RCC 7860 (cell line): ENCODE data around the gene GALNT15.

Source experiments
- DNase-seq: peaks from one replicate; pipeline ENCODE4 v3.0.0-alpha.2; 2015; ENCODE audit warnings: low spot score
- FAIRE-seq: peaks from 2 replicates; lab custom pipeline; 2012; peaks lifted over from hg19 to GRCh38; lab: Jason Lieb, UNC

Gene GALNT15

GRCh38 chr3:16186565-16186964, 12.1 kb downstream of the GALNT15 start:
- no peak for FAIRE-seq

GRCh38 chr3:16187213-16187790, 12.8 kb downstream of the GALNT15 start:
- DNase-seq (no peak), FAIRE-seq (no peak)

More at GRCh38 chr3:16186565-16186964, 12.1 kb downstream of the GALNT15 start:
- no peak for DNase-seq

GRCh38 chr3:16188071-16188470, 13.6 kb downstream of the GALNT15 start:
- no peak for DNase-seq
- FAIRE-seq, result no peak

- DNase-seq (no peak), FAIRE-seq (no peak)
Observed at GRCh38 chr3:16189201-16189600, 14.7 kb downstream of the GALNT15 start.

GRCh38 chr3:16190704-16191103, 16.2 kb downstream of the GALNT15 start:
- no peak for FAIRE-seq
- no peak for DNase-seq

GRCh38 chr3:16191591-16191990, 17.1 kb downstream of the GALNT15 start:
- DNase-seq, result no peak
- FAIRE-seq, result no peak

- FAIRE-seq, result no peak
- DNase-seq, result no peak
Observed at GRCh38 chr3:16192176-16192811, 17.8 kb downstream of the GALNT15 start.

- no peak for DNase-seq
- FAIRE-seq, result no peak
Observed at GRCh38 chr3:16198427-16198826, 23.9 kb downstream of the GALNT15 start.

- no peak for DNase-seq
- no peak for FAIRE-seq
Observed at GRCh38 chr3:16199769-16200168, 25.3 kb downstream of the GALNT15 start.

- FAIRE-seq (peak; percentile 76), DNase-seq (peak; percentile 81)
Observed at GRCh38 chr3:16200411-16200810, 25.9 kb downstream of the GALNT15 start.

- DNase-seq (peak; percentile 49), FAIRE-seq (peak; percentile 55)
Observed at GRCh38 chr3:16203031-16203430, 28.6 kb downstream of the GALNT15 start.

GRCh38 chr3:16203671-16204629, 29.5 kb downstream of the GALNT15 start:
- FAIRE-seq, result no peak
- no peak for DNase-seq

- no peak for DNase-seq
Observed at GRCh38 chr3:16204751-16205150, 30.3 kb downstream of the GALNT15 start.

GRCh38 chr3:16205156-16205870, 30.8 kb downstream of the GALNT15 start:
- DNase-seq, result peak; percentile 74
- FAIRE-seq, result peak; percentile 75

More at GRCh38 chr3:16204751-16205150, 30.3 kb downstream of the GALNT15 start:
- FAIRE-seq, result no peak

GRCh38 chr3:16207031-16207430, 32.6 kb downstream of the GALNT15 start:
- FAIRE-seq (no peak), DNase-seq (no peak)

GRCh38 chr3:16211176-16211904, 36.9 kb downstream of the GALNT15 start:
- DNase-seq, result no peak
- FAIRE-seq, result no peak

- DNase-seq, result no peak
- FAIRE-seq, result no peak
Observed at GRCh38 chr3:16214366-16214765, 39.9 kb downstream of the GALNT15 start.

- DNase-seq (no peak), FAIRE-seq (no peak)
Observed at GRCh38 chr3:16216373-16216935, 42.0 kb downstream of the GALNT15 start.

GRCh38 chr3:16219777-16220176, 45.3 kb downstream of the GALNT15 start:
- no peak for DNase-seq
- no peak for FAIRE-seq

GRCh38 chr3:16221990-16222389, 47.5 kb downstream of the GALNT15 start:
- FAIRE-seq (no peak), DNase-seq (no peak)
